Panc1 (cell line): ENCODE results near the gene IFT172. TPM values are rescaled to one million over a fixed set of nuclear protein-coding genes. Genes with fewer than 3 reads are reported as not detected.
A peak's percentile ranks its signal among the peaks of the same experiment; 100 is the strongest.

Experiments used
- ATAC-seq: fragments of 200-7000 bp; cut with Tn5 transposase; 2 replicates; pipeline ENCODE4 v1.9.1; 2020; ENCODE audit warnings: mild to moderate bottlenecking, moderate library complexity
- BruUV-seq: library from RNA; stranded (reverse); fragments of 400-500 nt; replicated peaks from 2 replicates; lab custom pipeline; 2021; lab: Mats Ljungman, UMichigan
- CTCF ChIA-PET: fragments of 300-600 bp; sonication (Branson Sonifier 250); formaldehyde crosslinking; loops from one replicate; lab custom pipeline; 2022; ENCODE audit warnings: antibody characterized with exemption; lab: Charles Lee
- POLR2A ChIA-PET: fragments of 300-600 bp; sonication (Branson Sonifier 250); formaldehyde crosslinking; loops from one replicate; lab custom pipeline; 2022; ENCODE audit warnings: antibody characterized with exemption; lab: Charles Lee
- DNase-seq: peaks from one replicate; pipeline ENCODE4 v3.0.0-alpha.2; 2010; ENCODE audit warnings: low read depth, low spot score
- H3K27ac ChIP-seq: 2 replicates; pipeline ENCODE4 v1.5.1; 2011; ENCODE audit warnings: mild to moderate bottlenecking, low read length, inconsistent platforms
- H3K27me3 ChIP-seq: fragments of 200-500 bp; sonication (Bioruptor generic); 2 replicates; pipeline ENCODE4 v1.6.0; 2014; ENCODE audit warnings: low read length, inconsistent platforms; ENCODE audit not compliant: control insufficient read depth, insufficient read depth
- H3K36me3 ChIP-seq: fragments of 200-500 bp; sonication (Bioruptor generic); 2 replicates; pipeline ENCODE4 v1.5.1; 2014; ENCODE audit warnings: inconsistent platforms, mild to moderate bottlenecking, low read length, moderate library complexity; ENCODE audit not compliant: control insufficient read depth, insufficient read depth
- H3K4me1 ChIP-seq: 2 replicates; pipeline ENCODE4 v1.5.1; 2011; ENCODE audit warnings: inconsistent platforms, mild to moderate bottlenecking, low read length, moderate library complexity; ENCODE audit not compliant: control insufficient read depth, insufficient read depth
- H3K4me3 ChIP-seq, 2 experiments: 2 replicates each; pipeline ENCODE4 v1.5.1; 2011 to 2012; ENCODE audit warnings: low read depth in 2 of 2, low read length in 2 of 2, mild to moderate bottlenecking in 2 of 2, inconsistent platforms in 1 of 2, moderate library complexity in 1 of 2
- H3K9me3 ChIP-seq: fragments of 200-500 bp; sonication (Bioruptor generic); 2 replicates; pipeline ENCODE4 v1.5.1; 2014; ENCODE audit warnings: low read depth, mild to moderate bottlenecking, inconsistent platforms, low read length, moderate library complexity; ENCODE audit not compliant: control insufficient read depth, insufficient read depth
- POLR2AphosphoS5 ChIP-seq: IDR thresholded peaks from 2 replicates; pipeline ENCODE4 v1.6.1; 2012; ENCODE audit warnings: mild to moderate bottlenecking, low read depth, low read length, moderate library complexity
- SIN3A ChIP-seq: IDR thresholded peaks from 2 replicates; pipeline ENCODE4 v1.6.1; 2012; ENCODE audit warnings: low read depth, mild to moderate bottlenecking, low read length, moderate library complexity, borderline replicate concordance; ENCODE audit not compliant: insufficient read depth
- TCF7L2 ChIP-seq: IDR thresholded peaks from 2 replicates; pipeline ENCODE4 v1.6.1; 2011; ENCODE audit warnings: mild to moderate bottlenecking, low read depth, low read length, inconsistent platforms
- in situ Hi-C: cut with HindIII; loops from 2 replicates; pipeline ENCODE4 v1.10.0; 2016; ENCODE audit warnings: low sequenced_read_pairs, low pct_unique_long_range_greater_than_20kb
- intact Hi-C: fragments of 100-400 bp; cut with micrococcal nuclease; formaldehyde crosslinking; loops from one replicate; pipeline ENCODE4 v1.10.0; 2022; ENCODE audit not compliant: unreplicated experiment
- total RNA-seq: library from RNA; stranded (reverse); gene quantifications from one replicate; pipeline ENCODE4 v1.2.1, GENCODE V29; 2021; ENCODE audit not compliant: unreplicated experiment
- TF ChIP-seq, protein P1 (sequence below): fragments of 450-650 bp; IDR thresholded peaks from 2 replicates; pipeline ENCODE4 v1.5.1; 2017; ENCODE audit warnings: mild to moderate bottlenecking
- TF ChIP-seq, protein P2 (sequence below), 2 experiments: IDR thresholded peaks; 2 replicates each; pipeline ENCODE4 v1.6.1; 2011 to 2012; ENCODE audit warnings: low read depth in 2 of 2, control low read depth in 1 of 2, low read length in 1 of 2, mild to moderate bottlenecking in 1 of 2, moderate library complexity in 1 of 2; ENCODE audit not compliant: insufficient read depth in 1 of 2

IFT172 gene
- total RNA-seq, 1 experiment from 2014 or later: 16.7 TPM

DNA sequence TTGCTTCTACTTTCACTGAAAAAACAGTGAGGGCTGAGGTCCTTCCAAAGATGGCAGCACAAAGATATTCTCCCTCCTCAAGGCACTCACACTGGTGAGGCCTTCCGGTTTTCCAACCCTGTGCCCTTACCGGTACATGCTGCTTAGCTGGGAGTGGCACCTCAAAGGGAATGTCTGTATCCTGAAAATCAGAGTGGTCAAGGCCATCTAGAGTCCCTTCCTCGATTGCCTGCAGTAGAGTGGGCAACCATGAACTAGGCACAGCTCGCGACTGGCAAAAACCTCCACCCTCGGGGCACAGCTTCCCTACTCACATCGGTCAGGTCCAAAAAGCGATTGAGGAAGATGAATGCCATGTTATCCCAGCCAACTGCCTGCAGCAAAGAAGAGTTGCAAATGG is 43.9 kb downstream of the IFT172 start:
- BruUV-seq: no TSS peak
- intact Hi-C loops (no loop called here), in situ Hi-C loops (no loop called here)
- TF ChIP-seq, protein P1, sequence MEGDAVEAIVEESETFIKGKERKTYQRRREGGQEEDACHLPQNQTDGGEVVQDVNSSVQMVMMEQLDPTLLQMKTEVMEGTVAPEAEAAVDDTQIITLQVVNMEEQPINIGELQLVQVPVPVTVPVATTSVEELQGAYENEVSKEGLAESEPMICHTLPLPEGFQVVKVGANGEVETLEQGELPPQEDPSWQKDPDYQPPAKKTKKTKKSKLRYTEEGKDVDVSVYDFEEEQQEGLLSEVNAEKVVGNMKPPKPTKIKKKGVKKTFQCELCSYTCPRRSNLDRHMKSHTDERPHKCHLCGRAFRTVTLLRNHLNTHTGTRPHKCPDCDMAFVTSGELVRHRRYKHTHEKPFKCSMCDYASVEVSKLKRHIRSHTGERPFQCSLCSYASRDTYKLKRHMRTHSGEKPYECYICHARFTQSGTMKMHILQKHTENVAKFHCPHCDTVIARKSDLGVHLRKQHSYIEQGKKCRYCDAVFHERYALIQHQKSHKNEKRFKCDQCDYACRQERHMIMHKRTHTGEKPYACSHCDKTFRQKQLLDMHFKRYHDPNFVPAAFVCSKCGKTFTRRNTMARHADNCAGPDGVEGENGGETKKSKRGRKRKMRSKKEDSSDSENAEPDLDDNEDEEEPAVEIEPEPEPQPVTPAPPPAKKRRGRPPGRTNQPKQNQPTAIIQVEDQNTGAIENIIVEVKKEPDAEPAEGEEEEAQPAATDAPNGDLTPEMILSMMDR: no peak
- TF ChIP-seq, protein P2, sequence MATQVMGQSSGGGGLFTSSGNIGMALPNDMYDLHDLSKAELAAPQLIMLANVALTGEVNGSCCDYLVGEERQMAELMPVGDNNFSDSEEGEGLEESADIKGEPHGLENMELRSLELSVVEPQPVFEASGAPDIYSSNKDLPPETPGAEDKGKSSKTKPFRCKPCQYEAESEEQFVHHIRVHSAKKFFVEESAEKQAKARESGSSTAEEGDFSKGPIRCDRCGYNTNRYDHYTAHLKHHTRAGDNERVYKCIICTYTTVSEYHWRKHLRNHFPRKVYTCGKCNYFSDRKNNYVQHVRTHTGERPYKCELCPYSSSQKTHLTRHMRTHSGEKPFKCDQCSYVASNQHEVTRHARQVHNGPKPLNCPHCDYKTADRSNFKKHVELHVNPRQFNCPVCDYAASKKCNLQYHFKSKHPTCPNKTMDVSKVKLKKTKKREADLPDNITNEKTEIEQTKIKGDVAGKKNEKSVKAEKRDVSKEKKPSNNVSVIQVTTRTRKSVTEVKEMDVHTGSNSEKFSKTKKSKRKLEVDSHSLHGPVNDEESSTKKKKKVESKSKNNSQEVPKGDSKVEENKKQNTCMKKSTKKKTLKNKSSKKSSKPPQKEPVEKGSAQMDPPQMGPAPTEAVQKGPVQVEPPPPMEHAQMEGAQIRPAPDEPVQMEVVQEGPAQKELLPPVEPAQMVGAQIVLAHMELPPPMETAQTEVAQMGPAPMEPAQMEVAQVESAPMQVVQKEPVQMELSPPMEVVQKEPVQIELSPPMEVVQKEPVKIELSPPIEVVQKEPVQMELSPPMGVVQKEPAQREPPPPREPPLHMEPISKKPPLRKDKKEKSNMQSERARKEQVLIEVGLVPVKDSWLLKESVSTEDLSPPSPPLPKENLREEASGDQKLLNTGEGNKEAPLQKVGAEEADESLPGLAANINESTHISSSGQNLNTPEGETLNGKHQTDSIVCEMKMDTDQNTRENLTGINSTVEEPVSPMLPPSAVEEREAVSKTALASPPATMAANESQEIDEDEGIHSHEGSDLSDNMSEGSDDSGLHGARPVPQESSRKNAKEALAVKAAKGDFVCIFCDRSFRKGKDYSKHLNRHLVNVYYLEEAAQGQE (IDR thresholded peaks at IDR 0.05; ENCODE audit: insufficient read depth in 1 of 2, low read depth in 2 of 2, low read length in 1 of 2): no peak
- TF ChIP-seq SIN3A (no peak), POLR2AphosphoS5 (no peak)
- no peaks in the 10 kb centered on the region for H3K4me1 ChIP-seq
- no peak overlapping the region for H3K27ac ChIP-seq
- no peak for ATAC-seq
- H3K9me3 ChIP-seq: no peaks in the 10 kb centered on the region
- DNase-seq: no peak
- CTCF ChIA-PET: interaction anchor here (0.6 kb wide), 1 partner anchor 569 kb away, joined by 4 read pairs; no protein-coding TSS in a partner anchor
- H3K36me3 ChIP-seq: peaks cover 2% of the 10 kb centered on the region; the same call in 1 of the 2 replicates
- no peaks in the 10 kb centered on the region for H3K27me3 ChIP-seq
- POLR2A ChIA-PET: interaction anchor here (0.6 kb wide), 1 partner anchor 101 kb away, joined by 7 read pairs; no protein-coding TSS in a partner anchor
- H3K4me3 ChIP-seq: no peak overlapping the region

DNA sequence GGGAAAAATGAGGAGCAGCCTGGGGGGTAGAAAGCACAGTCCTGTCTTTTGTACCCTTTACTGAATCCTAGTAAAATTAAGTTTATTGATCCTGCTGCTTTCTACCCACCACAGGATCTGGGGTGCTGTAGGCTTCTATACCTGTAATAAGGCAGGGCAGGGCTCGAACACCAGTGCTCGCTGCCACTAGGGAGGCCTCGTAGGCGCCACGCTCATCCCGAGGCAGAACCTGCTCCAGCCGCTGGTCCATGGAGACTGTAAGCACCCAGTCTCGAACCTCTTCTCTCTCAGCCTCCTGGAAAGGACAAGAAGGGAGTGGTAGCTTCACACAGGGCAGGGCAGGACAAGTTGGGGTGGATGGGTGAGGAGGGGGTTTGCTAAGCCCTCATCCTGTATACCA is 44.4 kb downstream of the IFT172 start:
- ATAC-seq: no peak

DNA sequence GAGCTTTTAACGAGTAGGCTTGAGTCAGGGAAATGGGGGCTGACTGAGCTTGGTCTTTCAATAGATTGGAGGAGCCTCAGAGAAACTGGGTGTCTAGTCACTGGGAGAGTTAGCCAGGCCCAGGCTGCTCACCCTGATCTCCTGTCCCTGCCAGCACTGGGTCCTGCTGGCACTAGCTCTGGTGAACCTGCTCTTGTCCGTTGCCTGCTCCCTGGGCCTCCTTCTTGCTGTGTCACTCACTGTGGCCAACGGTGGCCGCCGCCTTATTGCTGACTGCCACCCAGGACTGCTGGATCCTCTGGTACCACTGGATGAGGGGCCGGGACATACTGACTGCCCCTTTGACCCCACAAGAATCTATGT is 46.6 kb downstream of the IFT172 start:
- DNase-seq (no peak), ATAC-seq (peak; percentile 44)
- H3K36me3 ChIP-seq: peaks cover 6% of the 10 kb centered on the region
- H3K9me3 ChIP-seq: no peaks in the 10 kb centered on the region
- TF ChIP-seq, protein P2 (IDR thresholded peaks at IDR 0.05; ENCODE audit: insufficient read depth in 1 of 2, low read depth in 2 of 2, low read length in 1 of 2): no peak
- TF ChIP-seq SIN3A (no peak), TCF7L2 (no peak), POLR2AphosphoS5 (no peak)
- TF ChIP-seq, protein P1: no peak
- no TSS peak for BruUV-seq
- no peaks in the 10 kb centered on the region for H3K4me1 ChIP-seq
- intact Hi-C loops: no loop called here
- no peaks in the 10 kb centered on the region for H3K27me3 ChIP-seq
- no peak overlapping the region for H3K4me3 ChIP-seq
- ChIA-PET CTCF (no interaction called here), POLR2A (no interaction called here)
- no peak overlapping the region for H3K27ac ChIP-seq
- in situ Hi-C loops: no loop called here

More for the DNA sequence above, 44.4 kb downstream of the IFT172 start:
- intact Hi-C loops: no loop called here
- peaks cover 6% of the 10 kb centered on the region; the same call in 1 of the 2 replicates for H3K36me3 ChIP-seq
- H3K4me1 ChIP-seq: no peaks in the 10 kb centered on the region
- in situ Hi-C loops: no loop called here
- POLR2A ChIA-PET: no interaction called here
- TF ChIP-seq SIN3A: no peak
- no peak for TF ChIP-seq POLR2AphosphoS5
- TF ChIP-seq TCF7L2: no peak
- DNase-seq: no peak
- BruUV-seq: no TSS peak
- no peak overlapping the region for H3K4me3 ChIP-seq
- no peaks in the 10 kb centered on the region for H3K9me3 ChIP-seq
- no peaks in the 10 kb centered on the region for H3K27me3 ChIP-seq
- H3K27ac ChIP-seq: no peak overlapping the region
- CTCF ChIA-PET: interaction anchor here (0.6 kb wide), 1 partner anchor 570 kb away, joined by 4 read pairs; no protein-coding TSS in a partner anchor
